C4-2B (cell line): ENCODE results near the gene MICU1.

ENCODE experiments used
- ZFX ChIP-seq: fragments of 450-650 bp; IDR thresholded peaks from 2 replicates; pipeline ENCODE4 v1.6.1; 2017
- TF ChIP-seq, protein P1 (sequence below): fragments of 450-650 bp; conservative IDR thresholded peaks from 2 replicates; pipeline ENCODE4 v1.5.1; 2017; ENCODE audit warnings: mild to moderate bottlenecking

DNA sequence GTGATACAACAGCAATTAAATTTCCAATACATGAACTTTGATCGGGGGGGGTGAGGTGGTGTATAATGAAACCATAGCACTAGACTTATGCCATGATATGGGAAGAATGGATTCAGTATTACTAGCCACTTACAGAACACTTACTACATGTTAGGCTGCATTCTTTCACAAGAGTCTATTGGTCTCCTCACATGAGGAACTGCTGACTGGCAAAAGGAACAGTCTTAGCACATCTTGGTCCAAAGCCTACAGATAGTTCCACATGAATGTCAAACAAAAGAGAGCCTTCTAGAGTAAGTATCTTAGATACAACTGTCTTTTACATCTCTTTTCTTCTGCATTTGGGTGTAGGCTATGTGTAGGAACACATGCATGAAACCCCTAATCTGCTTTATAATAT is 155.2 kb downstream of the MICU1 start:
- TF ChIP-seq, protein P1, sequence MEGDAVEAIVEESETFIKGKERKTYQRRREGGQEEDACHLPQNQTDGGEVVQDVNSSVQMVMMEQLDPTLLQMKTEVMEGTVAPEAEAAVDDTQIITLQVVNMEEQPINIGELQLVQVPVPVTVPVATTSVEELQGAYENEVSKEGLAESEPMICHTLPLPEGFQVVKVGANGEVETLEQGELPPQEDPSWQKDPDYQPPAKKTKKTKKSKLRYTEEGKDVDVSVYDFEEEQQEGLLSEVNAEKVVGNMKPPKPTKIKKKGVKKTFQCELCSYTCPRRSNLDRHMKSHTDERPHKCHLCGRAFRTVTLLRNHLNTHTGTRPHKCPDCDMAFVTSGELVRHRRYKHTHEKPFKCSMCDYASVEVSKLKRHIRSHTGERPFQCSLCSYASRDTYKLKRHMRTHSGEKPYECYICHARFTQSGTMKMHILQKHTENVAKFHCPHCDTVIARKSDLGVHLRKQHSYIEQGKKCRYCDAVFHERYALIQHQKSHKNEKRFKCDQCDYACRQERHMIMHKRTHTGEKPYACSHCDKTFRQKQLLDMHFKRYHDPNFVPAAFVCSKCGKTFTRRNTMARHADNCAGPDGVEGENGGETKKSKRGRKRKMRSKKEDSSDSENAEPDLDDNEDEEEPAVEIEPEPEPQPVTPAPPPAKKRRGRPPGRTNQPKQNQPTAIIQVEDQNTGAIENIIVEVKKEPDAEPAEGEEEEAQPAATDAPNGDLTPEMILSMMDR = no peak
- no peak for TF ChIP-seq ZFX
